Measurements from ENCODE around the gene HOTAIR. TPM values are rescaled to one million over a fixed set of nuclear protein-coding genes. Genes with fewer than 3 reads are reported as not detected.

The HOTAIR gene
- total RNA-seq, 3 donors from 2014 or later (not counting 1 experiment from before 2014, with no cell fraction given), result not detected

GRCh38 chr12:53973236-53974042 lies 1.3 kb downstream of the HOTAIR start:
- H3K36me3 ChIP-seq (ENCODE audit: control insufficient read depth, insufficient read depth, low read length), result no peaks in the 10 kb centered on the region
- peaks cover 91% of the 10 kb centered on the region for H3K27me3 ChIP-seq (ENCODE audit: control insufficient read depth, insufficient read depth, low read length)
- TF ChIP-seq, protein P1, sequence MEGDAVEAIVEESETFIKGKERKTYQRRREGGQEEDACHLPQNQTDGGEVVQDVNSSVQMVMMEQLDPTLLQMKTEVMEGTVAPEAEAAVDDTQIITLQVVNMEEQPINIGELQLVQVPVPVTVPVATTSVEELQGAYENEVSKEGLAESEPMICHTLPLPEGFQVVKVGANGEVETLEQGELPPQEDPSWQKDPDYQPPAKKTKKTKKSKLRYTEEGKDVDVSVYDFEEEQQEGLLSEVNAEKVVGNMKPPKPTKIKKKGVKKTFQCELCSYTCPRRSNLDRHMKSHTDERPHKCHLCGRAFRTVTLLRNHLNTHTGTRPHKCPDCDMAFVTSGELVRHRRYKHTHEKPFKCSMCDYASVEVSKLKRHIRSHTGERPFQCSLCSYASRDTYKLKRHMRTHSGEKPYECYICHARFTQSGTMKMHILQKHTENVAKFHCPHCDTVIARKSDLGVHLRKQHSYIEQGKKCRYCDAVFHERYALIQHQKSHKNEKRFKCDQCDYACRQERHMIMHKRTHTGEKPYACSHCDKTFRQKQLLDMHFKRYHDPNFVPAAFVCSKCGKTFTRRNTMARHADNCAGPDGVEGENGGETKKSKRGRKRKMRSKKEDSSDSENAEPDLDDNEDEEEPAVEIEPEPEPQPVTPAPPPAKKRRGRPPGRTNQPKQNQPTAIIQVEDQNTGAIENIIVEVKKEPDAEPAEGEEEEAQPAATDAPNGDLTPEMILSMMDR (IDR thresholded peaks at IDR 0.05), result no peak
- 7% methylated on average over 67 of the region's 71 CpGs for WGBS (ENCODE audit: insufficient coverage)
- Mint-ChIP-seq H3K36me3 (no peaks in the 10 kb centered on the region), H3K27me3 (ENCODE audit: low read depth in 2 of 2) (peaks cover 81 to 84% of the 10 kb centered on the region in 2 donors), H3K27ac (peak overlapping the region in 1 of 2 donors; percentile 75), H3K9me3 (no peaks in the 10 kb centered on the region), H3K4me3 (peak overlapping the region; percentile 84), H3K4me1 (peaks cover 18 to 31% of the 10 kb centered on the region in 2 donors)
- no peak overlapping the region for H3K27ac ChIP-seq (ENCODE audit: low read length)
- H3K4me3 ChIP-seq (ENCODE audit: low read length), result no peak overlapping the region
- peaks cover 5% of the 10 kb centered on the region for H3K9me3 ChIP-seq (ENCODE audit: control insufficient read depth, insufficient read depth, low read length)
- DNase-seq (peak in 1 of 2 donors; percentile 46), ATAC-seq (peak in 2 of 3 donors; percentile 16 to 31)
- peaks cover 32% of the 10 kb centered on the region for H3K4me1 ChIP-seq (ENCODE audit: control insufficient read depth, insufficient read depth, low read length)
- intact Hi-C loops (cut with micrococcal nuclease), result no loop called here

DNA sequence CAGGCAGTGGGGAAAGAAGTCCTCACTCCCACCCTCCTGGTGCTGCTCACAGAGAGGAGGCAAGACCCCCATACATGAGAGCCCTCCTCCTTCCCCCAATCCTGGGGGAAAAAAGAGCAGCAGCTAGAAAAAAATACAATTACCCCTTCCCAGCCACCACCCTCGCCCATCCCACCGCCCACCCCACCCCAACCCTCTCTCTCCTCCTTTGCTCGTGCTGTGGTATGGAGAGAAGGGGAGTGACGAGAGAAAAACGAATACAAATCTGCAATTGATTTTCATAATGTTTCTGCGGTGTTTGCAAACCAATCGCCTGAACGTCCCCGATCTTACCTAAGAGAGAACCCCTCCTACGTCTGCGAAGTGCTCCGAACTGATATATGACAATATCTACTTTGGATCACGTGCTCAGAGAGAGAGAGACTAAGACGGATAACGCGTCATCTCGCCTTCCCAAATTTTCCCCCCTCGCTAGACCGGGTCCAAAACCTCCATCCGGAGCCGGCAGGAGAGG lies 2.0 kb downstream of the HOTAIR start, which contains the start of gene HOXC11:
Gene HOXC11, plus strand, starts transcription at position 405 of the 514 bp plus-strand sequence. CDS start 116 bp downstream, outside the sequence.
- Histone ChIP-seq H3K4me3 (ENCODE audit: low read length) (no peak within 1 kb of the TSS), H3K27ac (ENCODE audit: low read length) (no peak within 1 kb of the TSS), H3K27me3 (ENCODE audit: control insufficient read depth, insufficient read depth, low read length) (peaks cover 94% of the 10 kb centered on the region), H3K36me3 (ENCODE audit: control insufficient read depth, insufficient read depth, low read length) (no peaks in the 10 kb centered on the region), H3K4me1 (ENCODE audit: control insufficient read depth, insufficient read depth, low read length) (peaks cover 29% of the 10 kb centered on the region), H3K9me3 (ENCODE audit: control insufficient read depth, insufficient read depth, low read length) (peaks cover 5% of the 10 kb centered on the region)
- peaks cover 81 to 86% of the 10 kb centered on the region in 2 donors for H3K27me3 Mint-ChIP-seq (ENCODE audit: low read depth in 2 of 2)
- H3K27ac Mint-ChIP-seq, result peak within 1 kb of the TSS in 1 of 2 donors; percentile 75
- H3K36me3 Mint-ChIP-seq, result no peaks in the 10 kb centered on the region
- intact Hi-C loops (cut with micrococcal nuclease), result no loop called here
- ATAC-seq (no peak), DNase-seq (no peak)
- H3K4me3 Mint-ChIP-seq, result peak within 1 kb of the TSS; percentile 84
- peaks cover 14 to 29% of the 10 kb centered on the region in 2 donors for H3K4me1 Mint-ChIP-seq
- TF ChIP-seq, protein P1 (IDR thresholded peaks at IDR 0.05), result no peak
- H3K9me3 Mint-ChIP-seq, result no peaks in the 10 kb centered on the region
- WGBS (ENCODE audit: insufficient coverage), result 19% methylated on average over 17 of the region's 21 CpGs

DNA sequence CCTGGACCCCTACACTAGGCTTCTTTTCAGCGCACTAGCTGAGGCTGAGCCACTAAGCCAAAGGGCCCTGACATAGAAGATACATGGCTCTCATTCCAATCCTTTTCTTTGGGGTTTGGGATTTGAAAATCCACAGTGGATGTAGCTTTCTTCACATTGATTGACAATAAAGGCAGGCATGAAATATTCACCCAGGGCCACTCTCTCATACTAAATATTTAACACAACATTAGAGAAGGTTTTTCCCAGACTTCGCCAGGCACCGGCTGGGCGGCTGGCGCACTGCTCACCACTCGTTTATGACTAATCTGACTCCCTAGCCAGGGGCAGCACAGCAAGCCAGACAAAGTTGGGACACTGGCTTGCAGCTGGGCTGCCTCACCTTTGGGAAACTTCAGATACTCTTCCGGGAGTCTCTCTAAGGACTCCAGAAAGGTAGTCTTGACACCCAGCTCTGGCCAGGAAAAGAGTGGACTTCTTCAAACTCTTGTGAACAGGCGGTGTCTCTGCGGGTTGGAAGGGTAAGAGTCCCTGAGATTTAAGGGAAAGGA lies 2.5 kb downstream of the HOTAIR start:
- intact Hi-C loops (cut with micrococcal nuclease), result no loop called here
- Mint-ChIP-seq H3K27ac (no peak overlapping the region), H3K27me3 (ENCODE audit: low read depth in 2 of 2) (peaks cover 81 to 88% of the 10 kb centered on the region in 2 donors), H3K4me3 (peak overlapping the region; percentile 17), H3K36me3 (no peaks in the 10 kb centered on the region), H3K9me3 (no peaks in the 10 kb centered on the region), H3K4me1 (peaks cover 13 to 29% of the 10 kb centered on the region in 2 donors)
- Histone ChIP-seq H3K4me3 (ENCODE audit: low read length) (no peak overlapping the region), H3K4me1 (ENCODE audit: control insufficient read depth, insufficient read depth, low read length) (peaks cover 29% of the 10 kb centered on the region), H3K27ac (ENCODE audit: low read length) (no peak overlapping the region), H3K27me3 (ENCODE audit: control insufficient read depth, insufficient read depth, low read length) (peaks cover 95% of the 10 kb centered on the region), H3K36me3 (ENCODE audit: control insufficient read depth, insufficient read depth, low read length) (no peaks in the 10 kb centered on the region), H3K9me3 (ENCODE audit: control insufficient read depth, insufficient read depth, low read length) (peaks cover 5% of the 10 kb centered on the region)
- DNase-seq (no peak), ATAC-seq (no peak)
- TF ChIP-seq, protein P1 (IDR thresholded peaks at IDR 0.05), result no peak
- 35% methylated on average over 8 of the region's 9 CpGs for WGBS (ENCODE audit: insufficient coverage)

All from natural killer cell (primary cell).